HepG2 (cell line): ENCODE measurements around the gene SMARCD1. TPM values are rescaled to one million over a fixed set of nuclear protein-coding genes. Genes with fewer than 3 reads are reported as not detected.

ENCODE experiments used
- ATF7 ChIP-seq, 2 experiments: fragments of 450-650 bp in 1 of 2; sonication (generic) in 1 of 2; formaldehyde crosslinking in 1 of 2; IDR thresholded peaks; 2 replicates each; pipeline versions ENCODE4 v1.4.0 to v1.6.1; 2016 to 2020; ENCODE audit warnings: antibody characterized with exemption in 1 of 2, mild to moderate bottlenecking in 1 of 2, missing genetic modification reagents in 1 of 2
- CHD2 ChIP-seq: IDR thresholded peaks from 2 replicates; pipeline ENCODE4 v1.6.1; 2011; ENCODE audit warnings: low read depth, low read length, improper control_type of control experiment
- PHF21A ChIP-seq: sonication (generic); formaldehyde crosslinking; IDR thresholded peaks from 2 replicates; pipeline ENCODE4 v1.5.0; 2020; ENCODE audit warnings: mild to moderate bottlenecking, missing genetic modification reagents
- RARG ChIP-seq: sonication (generic); formaldehyde crosslinking; IDR thresholded peaks from 2 replicates; pipeline ENCODE4 v1.4.0; 2020; ENCODE audit warnings: low read depth, mild to moderate bottlenecking, missing genetic modification reagents
- SNAPC4 ChIP-seq: sonication (generic); formaldehyde crosslinking; IDR thresholded peaks from 2 replicates; pipeline ENCODE4 v1.4.0; 2020; ENCODE audit warnings: mild to moderate bottlenecking, missing genetic modification reagents
- ZBTB1 ChIP-seq: sonication (generic); formaldehyde crosslinking; IDR thresholded peaks from 2 replicates; pipeline ENCODE4 v1.4.0; 2020; ENCODE audit warnings: missing genetic modification reagents, borderline replicate concordance
- ZNF225 ChIP-seq: sonication (generic); formaldehyde crosslinking; IDR thresholded peaks from 2 replicates; pipeline ENCODE4 v1.4.0; 2020; ENCODE audit warnings: mild to moderate bottlenecking, missing genetic modification reagents
- ZNF552 ChIP-seq: sonication (generic); formaldehyde crosslinking; IDR thresholded peaks from 2 replicates; pipeline ENCODE4 v1.9.0; 2022; ENCODE audit warnings: missing genetic modification reagents, mild to moderate bottlenecking, borderline replicate concordance
- ZNF740 ChIP-seq: sonication (generic); formaldehyde crosslinking; IDR thresholded peaks from 2 replicates; pipeline ENCODE4 v1.4.0; 2020; ENCODE audit warnings: missing genetic modification reagents
- ZNF777 ChIP-seq: sonication (generic); formaldehyde crosslinking; IDR thresholded peaks from 2 replicates; pipeline ENCODE4 v1.4.0; 2020; ENCODE audit warnings: missing genetic modification reagents
- ZNF839 ChIP-seq: sonication (generic); formaldehyde crosslinking; IDR thresholded peaks from 2 replicates; pipeline ENCODE4 v1.4.0; 2020; ENCODE audit warnings: missing genetic modification reagents, mild to moderate bottlenecking, borderline replicate concordance
- polyA plus RNA-seq, 8 experiments: library from polyadenylated mRNA; depleted of rRNA in 3 of 8; stranded (reverse) in 7 of 8; unstranded in 1 of 8; fragments of >200 nt; fragmentation: Illumina TruSeq in 4 of 8; extraction: Trizol in 4 of 8; gene quantifications; 2 replicates each; pipeline versions ENCODE4 v1.2.1 to v1.2.3, GENCODE V29; 2011 to 2016; ENCODE audit warnings: low read depth in 4 of 8, missing spikeins in 1 of 8, mixed read lengths in 1 of 8; ENCODE audit not compliant: insufficient read depth in 1 of 8
- total RNA-seq, 5 experiments: library from RNA; depleted of rRNA; stranded (reverse); fragments of >200 nt; fragmentation: Illumina TruSeq; extraction: Trizol; gene quantifications; 2 replicates each; pipeline ENCODE4 v1.2.3, GENCODE V29; 2016; ENCODE audit warnings: low read depth in 1 of 5
- TF ChIP-seq, protein P1 (sequence below): sonication (generic); formaldehyde crosslinking; IDR thresholded peaks from 2 replicates; pipeline ENCODE4 v1.4.0; 2020; ENCODE audit warnings: missing genetic modification reagents
- TF ChIP-seq, protein P2 (sequence below): sonication (generic); formaldehyde crosslinking; IDR thresholded peaks from 2 replicates; pipeline ENCODE4 v1.4.0; 2020; ENCODE audit warnings: missing genetic modification reagents, borderline replicate concordance
- TF ChIP-seq, protein P3 (sequence below): sonication (generic); formaldehyde crosslinking; IDR thresholded peaks from 2 replicates; pipeline ENCODE4 v1.5.0; 2020; ENCODE audit warnings: mild to moderate bottlenecking, low read depth, missing genetic modification reagents, borderline replicate concordance
- TF ChIP-seq, protein P4 (sequence below): sonication (generic); formaldehyde crosslinking; IDR thresholded peaks from 2 replicates; pipeline ENCODE4 v1.8.1; 2022; ENCODE audit warnings: mild to moderate bottlenecking, missing genetic modification reagents

SMARCD1 gene
- total and polyA plus RNA-seq, 2 of the 13 experiments (the other 11 are each of a cell fraction or from before 2014, with no cell fraction given): 51.7 to 54.6 TPM

DNA sequence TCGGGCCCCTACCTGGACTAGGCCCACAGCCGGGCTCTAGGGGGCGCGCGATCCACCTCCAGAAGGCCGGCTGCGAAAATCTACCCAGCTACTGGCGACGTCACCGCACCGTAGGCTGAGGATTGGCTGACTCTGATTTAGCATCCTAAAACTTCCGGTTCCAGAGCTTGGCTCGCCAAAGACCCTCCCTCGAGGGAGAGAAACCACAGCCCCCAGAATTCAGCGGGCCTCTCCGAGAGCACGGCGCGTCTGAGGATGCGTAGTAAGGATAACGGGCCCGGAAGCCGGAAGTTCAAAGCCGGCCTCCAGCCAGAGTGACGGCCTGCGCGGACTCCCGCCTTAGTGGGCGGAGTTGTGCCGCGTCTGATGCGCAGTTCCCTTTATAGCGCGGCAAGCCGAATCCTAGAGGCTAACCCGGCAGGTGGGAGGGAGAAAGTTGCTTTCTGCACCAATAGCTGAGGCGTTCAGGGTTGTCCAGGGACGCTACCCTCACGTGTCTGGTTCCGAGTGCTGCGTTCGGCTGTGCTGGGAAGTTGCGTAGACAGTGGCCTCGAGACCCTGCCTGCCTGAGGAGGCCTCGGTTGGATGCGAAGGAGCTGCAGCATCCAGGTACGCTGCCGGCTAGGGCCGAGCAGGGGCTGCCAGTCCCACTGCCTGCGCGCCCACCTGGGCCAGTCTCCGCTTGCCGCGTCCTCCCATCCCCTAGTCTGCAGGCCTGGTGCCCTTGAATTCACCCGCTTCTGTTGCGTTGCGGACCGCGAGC lies 26.7 kb downstream of the SMARCD1 start, which contains the start of gene COX14 (continued):
- TF ChIP-seq SNAPC4 (CRISPR knock-in tag) (0 out of 2 replicates have a peak, but pooled peaks have one; percentile 25), RARG (CRISPR knock-in tag) (no peak), ZNF740 (CRISPR knock-in tag) (no peak), ZNF225 (peak; percentile 90), CHD2 (no peak), PHF21A (peak; percentile 52; the same call in 1 of the 2 replicates), ZNF552 (CRISPR knock-in tag) (no peak), ZNF839 (CRISPR knock-in tag) (peak; percentile 98), ATF7 (IDR thresholded peaks at IDR 0.05) (no peak), ATF7 (CRISPR knock-in tag; IDR thresholded peaks at IDR 0.05) (0 out of 2 replicates have a peak, but pooled peaks have one; percentile 27), ZBTB1 (CRISPR knock-in tag) (no peak), ZNF777 (no peak)
- TF ChIP-seq, protein P1, sequence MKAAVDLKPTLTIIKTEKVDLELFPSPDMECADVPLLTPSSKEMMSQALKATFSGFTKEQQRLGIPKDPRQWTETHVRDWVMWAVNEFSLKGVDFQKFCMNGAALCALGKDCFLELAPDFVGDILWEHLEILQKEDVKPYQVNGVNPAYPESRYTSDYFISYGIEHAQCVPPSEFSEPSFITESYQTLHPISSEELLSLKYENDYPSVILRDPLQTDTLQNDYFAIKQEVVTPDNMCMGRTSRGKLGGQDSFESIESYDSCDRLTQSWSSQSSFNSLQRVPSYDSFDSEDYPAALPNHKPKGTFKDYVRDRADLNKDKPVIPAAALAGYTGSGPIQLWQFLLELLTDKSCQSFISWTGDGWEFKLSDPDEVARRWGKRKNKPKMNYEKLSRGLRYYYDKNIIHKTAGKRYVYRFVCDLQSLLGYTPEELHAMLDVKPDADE (CRISPR knock-in tag): no peak
- TF ChIP-seq, protein P2, sequence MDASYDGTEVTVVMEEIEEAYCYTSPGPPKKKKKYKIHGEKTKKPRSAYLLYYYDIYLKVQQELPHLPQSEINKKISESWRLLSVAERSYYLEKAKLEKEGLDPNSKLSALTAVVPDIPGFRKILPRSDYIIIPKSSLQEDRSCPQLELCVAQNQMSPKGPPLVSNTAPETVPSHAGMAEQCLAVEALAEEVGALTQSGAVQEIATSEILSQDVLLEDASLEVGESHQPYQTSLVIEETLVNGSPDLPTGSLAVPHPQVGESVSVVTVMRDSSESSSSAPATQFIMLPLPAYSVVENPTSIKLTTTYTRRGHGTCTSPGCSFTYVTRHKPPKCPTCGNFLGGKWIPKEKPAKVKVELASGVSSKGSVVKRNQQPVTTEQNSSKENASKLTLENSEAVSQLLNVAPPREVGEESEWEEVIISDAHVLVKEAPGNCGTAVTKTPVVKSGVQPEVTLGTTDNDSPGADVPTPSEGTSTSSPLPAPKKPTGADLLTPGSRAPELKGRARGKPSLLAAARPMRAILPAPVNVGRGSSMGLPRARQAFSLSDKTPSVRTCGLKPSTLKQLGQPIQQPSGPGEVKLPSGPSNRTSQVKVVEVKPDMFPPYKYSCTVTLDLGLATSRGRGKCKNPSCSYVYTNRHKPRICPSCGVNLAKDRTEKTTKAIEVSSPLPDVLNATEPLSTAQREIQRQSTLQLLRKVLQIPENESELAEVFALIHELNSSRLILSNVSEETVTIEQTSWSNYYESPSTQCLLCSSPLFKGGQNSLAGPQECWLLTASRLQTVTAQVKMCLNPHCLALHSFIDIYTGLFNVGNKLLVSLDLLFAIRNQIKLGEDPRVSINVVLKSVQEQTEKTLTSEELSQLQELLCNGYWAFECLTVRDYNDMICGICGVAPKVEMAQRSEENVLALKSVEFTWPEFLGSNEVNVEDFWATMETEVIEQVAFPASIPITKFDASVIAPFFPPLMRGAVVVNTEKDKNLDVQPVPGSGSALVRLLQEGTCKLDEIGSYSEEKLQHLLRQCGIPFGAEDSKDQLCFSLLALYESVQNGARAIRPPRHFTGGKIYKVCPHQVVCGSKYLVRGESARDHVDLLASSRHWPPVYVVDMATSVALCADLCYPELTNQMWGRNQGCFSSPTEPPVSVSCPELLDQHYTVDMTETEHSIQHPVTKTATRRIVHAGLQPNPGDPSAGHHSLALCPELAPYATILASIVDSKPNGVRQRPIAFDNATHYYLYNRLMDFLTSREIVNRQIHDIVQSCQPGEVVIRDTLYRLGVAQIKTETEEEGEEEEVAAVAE (CRISPR knock-in tag): peak; percentile 92
- TF ChIP-seq, protein P3, sequence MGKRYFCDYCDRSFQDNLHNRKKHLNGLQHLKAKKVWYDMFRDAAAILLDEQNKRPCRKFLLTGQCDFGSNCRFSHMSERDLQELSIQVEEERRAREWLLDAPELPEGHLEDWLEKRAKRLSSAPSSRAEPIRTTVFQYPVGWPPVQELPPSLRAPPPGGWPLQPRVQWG: no peak
- TF ChIP-seq, protein P4, sequence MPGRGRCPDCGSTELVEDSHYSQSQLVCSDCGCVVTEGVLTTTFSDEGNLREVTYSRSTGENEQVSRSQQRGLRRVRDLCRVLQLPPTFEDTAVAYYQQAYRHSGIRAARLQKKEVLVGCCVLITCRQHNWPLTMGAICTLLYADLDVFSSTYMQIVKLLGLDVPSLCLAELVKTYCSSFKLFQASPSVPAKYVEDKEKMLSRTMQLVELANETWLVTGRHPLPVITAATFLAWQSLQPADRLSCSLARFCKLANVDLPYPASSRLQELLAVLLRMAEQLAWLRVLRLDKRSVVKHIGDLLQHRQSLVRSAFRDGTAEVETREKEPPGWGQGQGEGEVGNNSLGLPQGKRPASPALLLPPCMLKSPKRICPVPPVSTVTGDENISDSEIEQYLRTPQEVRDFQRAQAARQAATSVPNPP: peak; percentile 73
